HepG2 (cell line): ENCODE measurements around the gene KMT2B. TPM values are rescaled to one million over a fixed set of nuclear protein-coding genes. Genes with fewer than 3 reads are reported as not detected.

Source experiments
- ATM ChIP-seq: fragments of 450-650 bp; IDR thresholded peaks from 2 replicates; pipeline ENCODE4 v1.7.1; 2017; ENCODE audit warnings: mild to moderate bottlenecking, borderline replicate concordance
- DBP ChIP-seq: sonication (generic); formaldehyde crosslinking; IDR thresholded peaks from 2 replicates; pipeline ENCODE4 v1.4.0; 2020; ENCODE audit warnings: missing genetic modification reagents; ENCODE audit errors: not compliant biosample characterization
- EED ChIP-seq: sonication (generic); formaldehyde crosslinking; IDR thresholded peaks from 2 replicates; pipeline ENCODE4 v1.5.0; 2020; ENCODE audit warnings: mild to moderate bottlenecking, missing genetic modification reagents
- ETV6 ChIP-seq: sonication (generic); formaldehyde crosslinking; conservative IDR thresholded peaks from 2 replicates; pipeline ENCODE4 v1.4.0; 2020; ENCODE audit warnings: missing genetic modification reagents
- FOXJ3 ChIP-seq: sonication (generic); formaldehyde crosslinking; IDR thresholded peaks from 2 replicates; pipeline ENCODE4 v1.4.0; 2020; ENCODE audit warnings: missing genetic modification reagents, mild to moderate bottlenecking, borderline replicate concordance
- HOXA3 ChIP-seq: sonication (generic); formaldehyde crosslinking; IDR thresholded peaks from 2 replicates; pipeline ENCODE4 v1.5.0; 2020; ENCODE audit warnings: missing genetic modification reagents
- MAFG ChIP-seq: sonication (generic); formaldehyde crosslinking; IDR thresholded peaks from 2 replicates; pipeline ENCODE4 v1.5.1; 2020; ENCODE audit warnings: mild to moderate bottlenecking, missing genetic modification reagents
- SPEN ChIP-seq: sonication (generic); formaldehyde crosslinking; IDR thresholded peaks from 2 replicates; pipeline ENCODE4 v1.5.1; 2020; ENCODE audit warnings: low read depth, mild to moderate bottlenecking, missing genetic modification reagents
- ZBTB26 ChIP-seq: IDR thresholded peaks from 2 replicates; pipeline ENCODE4 v1.6.1; 2016; ENCODE audit warnings: missing compliant biosample characterization, missing genetic modification reagents, borderline replicate concordance
- ZNF205 ChIP-seq: IDR thresholded peaks from 2 replicates; pipeline ENCODE4 v1.6.1; 2018; ENCODE audit warnings: missing biosample characterization, missing genetic modification reagents
- ZNF280D ChIP-seq: sonication (generic); formaldehyde crosslinking; IDR thresholded peaks from 2 replicates; pipeline ENCODE4 v1.5.1; 2020; ENCODE audit warnings: mild to moderate bottlenecking, missing genetic modification reagents
- ZNF713 ChIP-seq: sonication (generic); formaldehyde crosslinking; IDR thresholded peaks from 2 replicates; pipeline ENCODE4 v1.4.0; 2020; ENCODE audit warnings: mild to moderate bottlenecking, missing genetic modification reagents
- ZSCAN31 ChIP-seq: sonication (generic); formaldehyde crosslinking; IDR thresholded peaks from 2 replicates; pipeline ENCODE4 v1.5.0; 2020; ENCODE audit warnings: low read depth, mild to moderate bottlenecking, missing genetic modification reagents
- polyA plus RNA-seq, 8 experiments: library from polyadenylated mRNA; depleted of rRNA in 3 of 8; stranded (reverse) in 7 of 8; unstranded in 1 of 8; fragments of >200 nt; fragmentation: Illumina TruSeq in 4 of 8; extraction: Trizol in 4 of 8; gene quantifications; 2 replicates each; pipeline versions ENCODE4 v1.2.1 to v1.2.3, GENCODE V29; 2011 to 2016; ENCODE audit warnings: low read depth in 4 of 8, missing spikeins in 1 of 8, mixed read lengths in 1 of 8; ENCODE audit not compliant: insufficient read depth in 1 of 8
- total RNA-seq, 5 experiments: library from RNA; depleted of rRNA; stranded (reverse); fragments of >200 nt; fragmentation: Illumina TruSeq; extraction: Trizol; gene quantifications; 2 replicates each; pipeline ENCODE4 v1.2.3, GENCODE V29; 2016; ENCODE audit warnings: low read depth in 1 of 5
- TF ChIP-seq, protein P1 (sequence below): sonication (generic); formaldehyde crosslinking; IDR thresholded peaks from 2 replicates; pipeline ENCODE4 v1.8.0; 2022; ENCODE audit warnings: missing genetic modification reagents, mild to moderate bottlenecking, borderline replicate concordance
- TF ChIP-seq, protein P2 (sequence below): sonication (generic); formaldehyde crosslinking; IDR thresholded peaks from 2 replicates; pipeline ENCODE4 v1.4.0; 2020; ENCODE audit warnings: missing genetic modification reagents
- TF ChIP-seq, protein P3 (sequence below): sonication (generic); formaldehyde crosslinking; IDR thresholded peaks from 2 replicates; pipeline ENCODE4 v1.5.0; 2020; ENCODE audit warnings: mild to moderate bottlenecking, missing genetic modification reagents

Gene KMT2B
- total and polyA plus RNA-seq, 2 of the 13 experiments (the other 11 are each of a cell fraction or from before 2014, with no cell fraction given): 6.2 to 16.9 TPM

- TF ChIP-seq ZSCAN31 (CRISPR knock-in tag) (no peak), EED (CRISPR knock-in tag) (no peak), DBP (no peak), FOXJ3 (CRISPR knock-in tag) (no peak), HOXA3 (CRISPR knock-in tag) (no peak), MAFG (CRISPR knock-in tag) (no peak), ZNF280D (CRISPR knock-in tag) (no peak), ATM (no peak), SPEN (CRISPR knock-in tag) (peak; percentile 53; the same call in 1 of the 2 replicates), ZNF713 (CRISPR knock-in tag) (no peak), ETV6 (no peak), ZBTB26 (CRISPR knock-in tag) (0 out of 2 replicates have a peak, but pooled peaks have one; percentile 30), ZNF205 (CRISPR knock-in tag) (0 out of 2 replicates have a peak, but pooled peaks have one; percentile 32)
- TF ChIP-seq, protein P1, sequence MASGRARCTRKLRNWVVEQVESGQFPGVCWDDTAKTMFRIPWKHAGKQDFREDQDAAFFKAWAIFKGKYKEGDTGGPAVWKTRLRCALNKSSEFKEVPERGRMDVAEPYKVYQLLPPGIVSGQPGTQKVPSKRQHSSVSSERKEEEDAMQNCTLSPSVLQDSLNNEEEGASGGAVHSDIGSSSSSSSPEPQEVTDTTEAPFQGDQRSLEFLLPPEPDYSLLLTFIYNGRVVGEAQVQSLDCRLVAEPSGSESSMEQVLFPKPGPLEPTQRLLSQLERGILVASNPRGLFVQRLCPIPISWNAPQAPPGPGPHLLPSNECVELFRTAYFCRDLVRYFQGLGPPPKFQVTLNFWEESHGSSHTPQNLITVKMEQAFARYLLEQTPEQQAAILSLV: no peak
- TF ChIP-seq, protein P2, sequence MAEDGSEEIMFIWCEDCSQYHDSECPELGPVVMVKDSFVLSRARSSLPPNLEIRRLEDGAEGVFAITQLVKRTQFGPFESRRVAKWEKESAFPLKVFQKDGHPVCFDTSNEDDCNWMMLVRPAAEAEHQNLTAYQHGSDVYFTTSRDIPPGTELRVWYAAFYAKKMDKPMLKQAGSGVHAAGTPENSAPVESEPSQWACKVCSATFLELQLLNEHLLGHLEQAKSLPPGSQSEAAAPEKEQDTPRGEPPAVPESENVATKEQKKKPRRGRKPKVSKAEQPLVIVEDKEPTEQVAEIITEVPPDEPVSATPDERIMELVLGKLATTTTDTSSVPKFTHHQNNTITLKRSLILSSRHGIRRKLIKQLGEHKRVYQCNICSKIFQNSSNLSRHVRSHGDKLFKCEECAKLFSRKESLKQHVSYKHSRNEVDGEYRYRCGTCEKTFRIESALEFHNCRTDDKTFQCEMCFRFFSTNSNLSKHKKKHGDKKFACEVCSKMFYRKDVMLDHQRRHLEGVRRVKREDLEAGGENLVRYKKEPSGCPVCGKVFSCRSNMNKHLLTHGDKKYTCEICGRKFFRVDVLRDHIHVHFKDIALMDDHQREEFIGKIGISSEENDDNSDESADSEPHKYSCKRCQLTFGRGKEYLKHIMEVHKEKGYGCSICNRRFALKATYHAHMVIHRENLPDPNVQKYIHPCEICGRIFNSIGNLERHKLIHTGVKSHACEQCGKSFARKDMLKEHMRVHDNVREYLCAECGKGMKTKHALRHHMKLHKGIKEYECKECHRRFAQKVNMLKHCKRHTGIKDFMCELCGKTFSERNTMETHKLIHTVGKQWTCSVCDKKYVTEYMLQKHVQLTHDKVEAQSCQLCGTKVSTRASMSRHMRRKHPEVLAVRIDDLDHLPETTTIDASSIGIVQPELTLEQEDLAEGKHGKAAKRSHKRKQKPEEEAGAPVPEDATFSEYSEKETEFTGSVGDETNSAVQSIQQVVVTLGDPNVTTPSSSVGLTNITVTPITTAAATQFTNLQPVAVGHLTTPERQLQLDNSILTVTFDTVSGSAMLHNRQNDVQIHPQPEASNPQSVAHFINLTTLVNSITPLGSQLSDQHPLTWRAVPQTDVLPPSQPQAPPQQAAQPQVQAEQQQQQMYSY: no peak
- TF ChIP-seq, protein P3, sequence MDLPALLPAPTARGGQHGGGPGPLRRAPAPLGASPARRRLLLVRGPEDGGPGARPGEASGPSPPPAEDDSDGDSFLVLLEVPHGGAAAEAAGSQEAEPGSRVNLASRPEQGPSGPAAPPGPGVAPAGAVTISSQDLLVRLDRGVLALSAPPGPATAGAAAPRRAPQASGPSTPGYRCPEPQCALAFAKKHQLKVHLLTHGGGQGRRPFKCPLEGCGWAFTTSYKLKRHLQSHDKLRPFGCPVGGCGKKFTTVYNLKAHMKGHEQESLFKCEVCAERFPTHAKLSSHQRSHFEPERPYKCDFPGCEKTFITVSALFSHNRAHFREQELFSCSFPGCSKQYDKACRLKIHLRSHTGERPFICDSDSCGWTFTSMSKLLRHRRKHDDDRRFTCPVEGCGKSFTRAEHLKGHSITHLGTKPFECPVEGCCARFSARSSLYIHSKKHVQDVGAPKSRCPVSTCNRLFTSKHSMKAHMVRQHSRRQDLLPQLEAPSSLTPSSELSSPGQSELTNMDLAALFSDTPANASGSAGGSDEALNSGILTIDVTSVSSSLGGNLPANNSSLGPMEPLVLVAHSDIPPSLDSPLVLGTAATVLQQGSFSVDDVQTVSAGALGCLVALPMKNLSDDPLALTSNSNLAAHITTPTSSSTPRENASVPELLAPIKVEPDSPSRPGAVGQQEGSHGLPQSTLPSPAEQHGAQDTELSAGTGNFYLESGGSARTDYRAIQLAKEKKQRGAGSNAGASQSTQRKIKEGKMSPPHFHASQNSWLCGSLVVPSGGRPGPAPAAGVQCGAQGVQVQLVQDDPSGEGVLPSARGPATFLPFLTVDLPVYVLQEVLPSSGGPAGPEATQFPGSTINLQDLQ (CRISPR knock-in tag): no peak
Measured at GRCh38 chr19:35673121-35673804, 44.5 kb upstream of the KMT2B start (continued).
